ENCODE data around the gene CIBAR2.

The CIBAR2 gene

DNA sequence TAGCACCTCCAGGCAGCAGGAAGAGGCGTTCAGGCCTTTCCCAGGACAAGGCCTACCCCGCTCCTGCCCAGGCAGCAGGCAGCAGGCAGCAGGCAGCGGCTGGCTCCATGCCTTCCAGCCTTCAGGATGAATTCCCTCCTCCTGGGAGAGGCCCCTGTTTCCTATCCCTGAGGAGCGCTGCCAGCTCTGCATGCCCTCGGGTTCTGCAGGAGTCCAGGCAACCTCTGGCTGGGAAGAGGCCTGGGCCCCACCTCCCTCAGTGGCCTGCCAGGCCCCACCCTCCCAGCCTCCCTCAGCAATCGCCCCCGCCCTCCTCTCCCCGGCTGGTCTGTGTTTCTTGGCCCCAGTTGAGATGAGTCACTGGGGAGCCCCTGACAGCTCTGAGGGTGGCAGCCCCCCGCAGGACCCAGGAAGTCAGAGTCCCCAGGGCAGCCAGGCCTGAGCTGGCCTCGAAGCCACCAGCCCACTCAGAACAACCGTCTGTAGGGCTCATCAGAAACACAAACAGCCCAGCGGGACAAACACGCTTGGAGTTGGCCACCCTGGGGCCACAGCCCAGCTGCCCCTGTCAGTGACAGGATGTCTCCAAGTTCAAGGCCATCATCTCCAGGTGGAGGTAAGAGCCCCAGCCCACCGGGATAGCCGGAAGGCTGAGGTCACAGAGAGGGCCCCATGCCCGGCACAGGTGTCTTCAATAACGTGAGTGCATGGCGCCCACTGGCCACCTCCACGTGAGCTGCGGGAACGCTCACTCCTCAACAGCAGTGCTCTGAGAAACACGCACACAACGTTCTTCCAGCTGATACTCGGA lies 39.5 kb upstream of the CIBAR2 start:
- Histone ChIP-seq H3K4me3 (ENCODE audit: low read depth, low read length) (no peak overlapping the region), H3K4me1 (ENCODE audit: control insufficient read depth, insufficient read depth, low read length) (0 out of 2 replicates have a peak, but pooled peaks cover 4% of the 10 kb centered on the region), H3K9me3 (ENCODE audit: control insufficient read depth, insufficient read depth, low read length) (no peaks in the 10 kb centered on the region), H3K27me3 (ENCODE audit: control insufficient read depth, insufficient read depth, low read length) (no peaks in the 10 kb centered on the region), H3K27ac (ENCODE audit: low read depth, low read length) (no peak overlapping the region), H3K9ac (ENCODE audit: low read depth, low read length) (no peak overlapping the region), H3K36me3 (ENCODE audit: control insufficient read depth, insufficient read depth, low read length) (no peaks in the 10 kb centered on the region)

DNA sequence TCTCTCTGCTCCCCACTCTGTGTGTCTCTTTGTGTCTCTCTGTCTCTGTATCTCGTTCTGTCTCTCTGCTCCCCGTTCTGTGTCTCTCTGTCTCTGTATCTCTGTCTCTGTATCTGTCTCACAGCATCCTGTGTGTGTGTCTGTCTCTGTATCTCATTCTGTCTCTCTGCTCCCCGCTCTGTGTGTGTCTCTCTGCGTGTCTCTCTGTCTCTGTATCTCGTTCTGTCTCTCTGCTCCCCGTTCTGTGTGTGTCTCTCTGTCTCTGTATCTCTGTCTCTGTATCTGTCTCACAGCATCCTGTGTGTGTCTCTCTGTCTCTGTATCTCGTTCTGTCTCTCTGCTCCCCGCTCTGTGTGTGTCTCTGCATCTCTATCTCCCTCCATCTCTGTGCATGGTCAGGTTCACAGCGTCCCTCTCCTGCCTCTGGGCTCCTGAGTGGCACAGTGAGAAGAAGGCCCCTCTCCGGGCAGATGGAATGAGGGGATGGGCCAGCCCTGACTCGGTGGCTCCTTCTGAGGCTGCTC lies 38.9 kb upstream of the CIBAR2 start:
- Histone ChIP-seq H3K9ac (ENCODE audit: low read depth, low read length) (no peak overlapping the region), H3K36me3 (ENCODE audit: control insufficient read depth, insufficient read depth, low read length) (no peaks in the 10 kb centered on the region), H3K4me3 (ENCODE audit: low read depth, low read length) (no peak overlapping the region), H3K27me3 (ENCODE audit: control insufficient read depth, insufficient read depth, low read length) (no peaks in the 10 kb centered on the region), H3K27ac (ENCODE audit: low read depth, low read length) (no peak overlapping the region), H3K9me3 (ENCODE audit: control insufficient read depth, insufficient read depth, low read length) (no peaks in the 10 kb centered on the region), H3K4me1 (ENCODE audit: control insufficient read depth, insufficient read depth, low read length) (0 out of 2 replicates have a peak, but pooled peaks cover 4% of the 10 kb centered on the region)

DNA sequence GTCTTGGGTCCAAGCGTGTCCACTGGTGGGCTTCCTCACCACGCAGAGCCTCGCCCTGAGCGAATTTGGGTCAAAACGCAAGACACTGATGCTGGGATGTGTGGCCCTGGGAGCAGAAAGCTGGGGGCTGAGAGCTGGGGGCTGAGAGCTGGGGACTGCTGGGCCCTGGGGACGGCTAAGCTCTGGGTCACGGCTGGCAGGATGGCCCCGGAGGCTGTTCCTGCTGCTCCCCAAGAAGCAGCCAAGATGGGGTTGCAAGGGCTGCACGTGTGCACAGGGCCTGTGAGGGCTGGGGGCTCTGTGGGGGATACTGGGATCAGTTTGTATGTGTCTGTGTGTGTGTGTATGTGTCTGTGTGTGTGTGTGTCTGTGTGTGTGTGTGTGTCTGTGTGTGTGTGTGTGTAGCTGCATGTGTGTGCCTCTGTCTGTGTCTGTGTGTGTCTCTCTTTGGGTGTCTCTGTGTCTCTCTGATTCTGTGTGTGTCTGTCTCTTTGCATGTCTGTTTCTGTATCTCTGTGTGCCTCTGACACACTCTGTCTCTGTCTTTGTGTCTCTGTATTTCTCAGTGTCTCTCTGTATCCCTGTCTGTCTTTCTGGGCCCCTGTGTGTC lies 38.2 kb upstream of the CIBAR2 start:
- Histone ChIP-seq H3K4me1 (ENCODE audit: control insufficient read depth, insufficient read depth, low read length) (0 out of 2 replicates have a peak, but pooled peaks cover 4% of the 10 kb centered on the region), H3K36me3 (ENCODE audit: control insufficient read depth, insufficient read depth, low read length) (no peaks in the 10 kb centered on the region), H3K9me3 (ENCODE audit: control insufficient read depth, insufficient read depth, low read length) (no peaks in the 10 kb centered on the region), H3K27me3 (ENCODE audit: control insufficient read depth, insufficient read depth, low read length) (no peaks in the 10 kb centered on the region), H3K4me3 (ENCODE audit: low read depth, low read length) (no peak overlapping the region), H3K27ac (ENCODE audit: low read depth, low read length) (no peak overlapping the region), H3K9ac (ENCODE audit: low read depth, low read length) (no peak overlapping the region)

DNA sequence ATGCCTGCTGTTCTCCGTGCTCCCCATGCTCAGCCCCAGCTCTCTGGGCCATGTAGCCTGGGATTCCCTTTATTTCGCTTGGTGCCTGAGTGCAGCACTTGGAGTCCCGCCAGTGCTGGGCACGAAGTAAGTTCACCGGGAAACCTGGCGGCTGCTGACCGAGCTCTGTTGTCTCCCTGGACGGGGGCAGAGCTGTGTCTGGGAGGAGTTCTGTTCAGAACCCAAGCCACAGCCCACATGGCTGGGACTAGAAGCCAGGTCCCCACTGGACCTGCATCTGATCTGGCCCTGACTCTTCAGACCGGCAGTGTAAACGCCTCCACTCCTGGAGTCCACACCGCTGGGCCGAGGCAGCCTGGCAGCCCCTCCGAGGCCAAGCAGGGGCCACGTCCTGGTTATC lies 37.5 kb upstream of the CIBAR2 start:
- H3K27me3 ChIP-seq (ENCODE audit: control insufficient read depth, insufficient read depth, low read length) = no peaks in the 10 kb centered on the region
- H3K9ac ChIP-seq (ENCODE audit: low read depth, low read length) = no peak overlapping the region

DNA sequence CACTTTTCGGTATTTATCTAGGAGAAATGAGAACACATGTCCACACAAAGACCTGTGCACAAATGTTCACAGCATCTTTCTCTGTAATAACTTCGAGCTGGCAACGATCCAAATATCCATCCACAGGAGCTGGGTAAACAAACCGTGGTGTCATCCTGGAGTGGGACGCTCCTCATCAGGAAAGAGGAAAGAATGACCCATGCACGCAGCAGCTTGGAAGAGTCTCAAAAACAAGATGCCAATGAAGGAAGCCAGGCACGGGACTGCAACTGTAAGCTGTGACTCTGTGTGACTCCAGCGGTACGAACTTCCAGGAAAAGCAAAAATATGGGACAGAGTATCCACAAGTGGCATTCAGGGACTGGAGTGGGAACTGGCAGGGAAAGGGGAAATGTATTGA lies 36.7 kb upstream of the CIBAR2 start:
- H3K9me3 ChIP-seq (ENCODE audit: control insufficient read depth, insufficient read depth, low read length) = no peaks in the 10 kb centered on the region
- no peak overlapping the region for H3K27ac ChIP-seq (ENCODE audit: low read depth, low read length)
- no peaks in the 10 kb centered on the region for H3K36me3 ChIP-seq (ENCODE audit: control insufficient read depth, insufficient read depth, low read length)
- no peak overlapping the region for H3K9ac ChIP-seq (ENCODE audit: low read depth, low read length)
- 0 out of 2 replicates have a peak, but pooled peaks cover 4% of the 10 kb centered on the region for H3K4me1 ChIP-seq (ENCODE audit: control insufficient read depth, insufficient read depth, low read length)
- no peak overlapping the region for H3K4me3 ChIP-seq (ENCODE audit: low read depth, low read length)
- no peaks in the 10 kb centered on the region for H3K27me3 ChIP-seq (ENCODE audit: control insufficient read depth, insufficient read depth, low read length)

More for the DNA sequence above, 37.5 kb upstream of the CIBAR2 start:
- 0 out of 2 replicates have a peak, but pooled peaks cover 4% of the 10 kb centered on the region for H3K4me1 ChIP-seq (ENCODE audit: control insufficient read depth, insufficient read depth, low read length)
- no peak overlapping the region for H3K27ac ChIP-seq (ENCODE audit: low read depth, low read length)
- H3K36me3 ChIP-seq (ENCODE audit: control insufficient read depth, insufficient read depth, low read length) = no peaks in the 10 kb centered on the region
- no peaks in the 10 kb centered on the region for H3K9me3 ChIP-seq (ENCODE audit: control insufficient read depth, insufficient read depth, low read length)
- H3K4me3 ChIP-seq (ENCODE audit: low read depth, low read length) = no peak overlapping the region

DNA sequence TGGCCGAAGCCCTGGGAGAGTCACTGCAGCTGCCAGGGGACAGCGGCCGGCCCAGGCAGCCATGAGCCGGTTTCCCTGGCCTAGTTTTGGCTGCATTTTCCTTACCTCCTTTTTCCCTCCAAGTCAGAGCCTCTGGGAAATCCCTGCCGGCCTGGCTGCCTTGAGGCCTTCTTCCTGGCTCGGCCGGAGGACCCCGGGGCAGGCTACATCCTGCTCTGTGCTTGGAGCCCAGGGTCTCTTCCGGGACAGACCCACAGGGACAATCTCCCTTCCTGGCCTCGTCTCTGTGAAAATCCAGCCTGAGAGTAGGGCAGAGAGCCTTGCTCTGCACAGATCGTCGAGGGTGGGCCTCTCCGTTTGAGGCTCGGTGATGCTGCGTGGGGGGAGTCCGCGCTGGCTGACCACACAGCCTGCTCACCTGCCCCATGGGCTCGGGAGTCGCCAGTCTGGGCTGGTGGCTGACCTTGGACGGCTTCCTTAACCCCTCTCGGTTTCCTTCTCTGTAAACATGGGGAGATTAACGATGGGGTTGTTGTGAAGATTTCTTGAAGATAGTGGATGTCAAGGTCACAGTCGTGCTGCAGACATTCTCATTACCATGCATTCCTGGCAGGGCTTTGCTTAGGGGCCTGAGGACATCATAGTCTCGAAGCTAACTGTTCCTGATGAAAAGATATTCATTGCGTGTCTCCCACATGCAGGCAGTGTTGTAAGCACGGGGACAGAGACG lies 34.8 kb upstream of the CIBAR2 start:
- no peak overlapping the region for H3K4me3 ChIP-seq (ENCODE audit: low read depth, low read length)
- H3K9ac ChIP-seq (ENCODE audit: low read depth, low read length) = no peak overlapping the region
- H3K4me1 ChIP-seq (ENCODE audit: control insufficient read depth, insufficient read depth, low read length) = 0 out of 2 replicates have a peak, but pooled peaks cover 4% of the 10 kb centered on the region
- no peaks in the 10 kb centered on the region for H3K36me3 ChIP-seq (ENCODE audit: control insufficient read depth, insufficient read depth, low read length)
- H3K27ac ChIP-seq (ENCODE audit: low read depth, low read length) = no peak overlapping the region
- H3K9me3 ChIP-seq (ENCODE audit: control insufficient read depth, insufficient read depth, low read length) = no peaks in the 10 kb centered on the region
- H3K27me3 ChIP-seq (ENCODE audit: control insufficient read depth, insufficient read depth, low read length) = no peaks in the 10 kb centered on the region

DNA sequence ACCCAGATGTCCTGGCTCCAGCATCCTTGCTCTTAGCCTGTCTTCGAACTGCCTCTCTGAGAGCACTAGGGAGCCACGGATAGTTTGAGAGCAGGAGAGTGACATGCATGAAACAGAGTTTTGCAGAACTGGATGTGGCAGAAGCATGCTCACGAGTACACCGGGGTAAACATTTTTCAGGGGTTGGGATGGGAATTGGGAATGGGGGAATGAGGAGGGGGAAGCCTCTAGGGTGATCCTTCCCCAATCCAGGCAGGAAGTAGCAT lies 34.2 kb upstream of the CIBAR2 start:
- Histone ChIP-seq H3K27me3 (ENCODE audit: control insufficient read depth, insufficient read depth, low read length) (no peaks in the 10 kb centered on the region), H3K4me3 (ENCODE audit: low read depth, low read length) (no peak overlapping the region), H3K9me3 (ENCODE audit: control insufficient read depth, insufficient read depth, low read length) (no peaks in the 10 kb centered on the region), H3K36me3 (ENCODE audit: control insufficient read depth, insufficient read depth, low read length) (no peaks in the 10 kb centered on the region), H3K27ac (ENCODE audit: low read depth, low read length) (no peak overlapping the region), H3K4me1 (ENCODE audit: control insufficient read depth, insufficient read depth, low read length) (0 out of 2 replicates have a peak, but pooled peaks cover 4% of the 10 kb centered on the region), H3K9ac (ENCODE audit: low read depth, low read length) (no peak overlapping the region)

DNA sequence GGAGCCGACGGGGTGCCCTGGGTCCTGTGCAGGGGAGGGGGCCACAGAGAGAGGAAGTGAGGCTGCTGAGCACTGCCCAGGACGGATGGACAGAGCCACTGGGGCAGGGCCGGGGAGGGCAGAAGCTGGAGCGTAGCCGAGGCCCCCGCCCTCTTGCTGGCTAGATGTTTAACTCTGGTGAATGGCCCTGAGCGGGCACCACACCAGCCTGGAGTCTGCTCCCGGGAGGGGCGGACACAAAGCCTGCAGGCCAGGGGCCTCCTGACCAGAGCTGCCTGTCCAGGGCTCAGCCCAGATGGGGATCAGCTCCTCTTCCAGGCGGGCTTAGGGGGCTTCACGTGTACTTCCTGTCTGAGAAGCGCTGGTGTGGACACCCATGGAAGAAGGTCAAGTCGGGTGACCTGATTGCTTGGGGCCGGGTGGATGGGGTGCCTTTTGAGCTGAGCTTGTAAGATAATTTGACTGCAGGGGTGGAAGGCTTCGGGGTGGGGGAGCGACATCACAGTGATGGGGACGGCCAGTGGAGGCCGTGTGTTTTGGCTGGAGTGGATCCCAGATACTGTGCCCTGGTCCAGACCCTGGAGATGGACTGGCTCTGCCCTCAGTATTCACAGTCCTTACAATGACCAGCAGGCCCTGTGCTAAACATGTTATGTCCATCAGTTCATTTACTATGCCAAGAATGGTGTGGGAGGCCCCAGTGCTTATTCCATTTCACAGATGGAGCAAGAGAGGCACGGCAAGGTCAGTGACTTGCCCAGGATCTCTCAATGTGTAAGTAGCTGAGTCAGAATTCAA lies 33.7 kb upstream of the CIBAR2 start:
- Histone ChIP-seq H3K27me3 (ENCODE audit: control insufficient read depth, insufficient read depth, low read length) (no peaks in the 10 kb centered on the region), H3K27ac (ENCODE audit: low read depth, low read length) (no peak overlapping the region), H3K4me3 (ENCODE audit: low read depth, low read length) (no peak overlapping the region), H3K36me3 (ENCODE audit: control insufficient read depth, insufficient read depth, low read length) (no peaks in the 10 kb centered on the region), H3K4me1 (ENCODE audit: control insufficient read depth, insufficient read depth, low read length) (0 out of 2 replicates have a peak, but pooled peaks cover 4% of the 10 kb centered on the region), H3K9me3 (ENCODE audit: control insufficient read depth, insufficient read depth, low read length) (no peaks in the 10 kb centered on the region), H3K9ac (ENCODE audit: low read depth, low read length) (no peak overlapping the region)

DNA sequence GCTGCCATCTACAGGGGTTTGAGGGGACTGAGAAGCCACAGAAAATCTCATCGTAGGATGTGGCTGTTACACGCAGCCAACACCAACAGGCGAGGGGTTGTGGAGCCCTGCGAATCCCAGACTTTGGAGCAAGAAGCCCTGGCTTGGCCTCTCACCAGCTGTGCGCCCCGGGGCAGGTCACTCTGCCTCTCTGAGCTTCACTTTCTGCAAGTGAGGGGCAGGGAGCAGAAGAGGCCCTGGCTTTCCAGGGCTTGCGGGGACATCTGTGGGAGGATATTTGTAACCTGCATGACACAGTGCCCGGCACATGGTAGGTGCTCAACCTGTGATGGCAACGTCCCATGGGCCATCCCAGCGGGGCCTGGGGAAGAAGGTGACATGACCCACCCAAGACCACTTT lies 32.9 kb upstream of the CIBAR2 start:
- Histone ChIP-seq H3K4me3 (ENCODE audit: low read depth, low read length) (no peak overlapping the region), H3K27me3 (ENCODE audit: control insufficient read depth, insufficient read depth, low read length) (no peaks in the 10 kb centered on the region), H3K36me3 (ENCODE audit: control insufficient read depth, insufficient read depth, low read length) (no peaks in the 10 kb centered on the region), H3K27ac (ENCODE audit: low read depth, low read length) (no peak overlapping the region), H3K9ac (ENCODE audit: low read depth, low read length) (no peak overlapping the region), H3K9me3 (ENCODE audit: control insufficient read depth, insufficient read depth, low read length) (no peaks in the 10 kb centered on the region), H3K4me1 (ENCODE audit: control insufficient read depth, insufficient read depth, low read length) (0 out of 2 replicates have a peak, but pooled peaks cover 4% of the 10 kb centered on the region)

DNA sequence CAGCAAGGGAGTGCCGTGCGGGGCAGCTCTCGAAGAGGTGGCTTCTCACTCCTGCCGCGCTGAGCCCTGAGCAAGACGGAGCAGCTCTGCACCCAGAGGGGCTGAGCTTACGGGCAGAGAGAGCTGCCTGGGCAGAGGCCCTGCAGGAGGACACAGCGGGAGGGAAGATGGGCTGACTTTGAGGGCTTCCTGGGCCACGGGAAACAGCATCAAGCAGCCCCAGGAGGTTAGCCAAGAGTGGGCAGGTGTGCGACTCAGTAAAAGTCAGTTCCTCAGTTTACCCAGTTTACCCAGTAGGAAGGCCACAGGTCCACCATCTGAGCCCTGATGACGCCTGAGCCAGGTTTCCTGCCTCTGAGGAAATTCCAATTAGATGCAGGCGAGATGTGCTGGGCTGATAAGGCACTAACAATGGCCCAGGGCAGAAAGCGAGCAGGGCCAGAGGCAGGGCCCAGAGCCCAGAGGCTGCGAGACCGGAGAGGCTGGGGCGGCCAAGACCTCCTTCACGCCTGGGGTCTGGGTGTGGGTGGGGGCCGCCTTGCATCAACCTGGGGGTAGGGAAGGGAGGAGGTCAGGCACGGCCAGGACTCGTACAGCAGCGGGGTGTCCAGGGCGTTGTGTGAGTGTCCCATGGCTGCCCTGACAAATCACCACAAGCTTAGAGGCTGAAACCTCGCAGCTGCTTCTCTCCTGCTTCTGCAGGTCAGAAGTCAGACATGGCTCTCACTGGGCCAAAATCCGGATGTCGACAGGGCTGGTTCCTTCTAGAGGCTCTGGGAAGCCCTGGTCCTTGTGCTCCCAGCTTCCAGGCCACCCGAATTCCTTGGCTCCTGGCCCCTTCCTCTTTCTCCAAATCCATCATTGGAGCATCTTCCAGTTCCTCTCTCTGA lies 32.0 kb upstream of the CIBAR2 start:
- H3K27ac ChIP-seq (ENCODE audit: low read depth, low read length) = no peak overlapping the region
- H3K9me3 ChIP-seq (ENCODE audit: control insufficient read depth, insufficient read depth, low read length) = no peaks in the 10 kb centered on the region
- H3K27me3 ChIP-seq (ENCODE audit: control insufficient read depth, insufficient read depth, low read length) = no peaks in the 10 kb centered on the region
- no peak overlapping the region for H3K4me3 ChIP-seq (ENCODE audit: low read depth, low read length)
- H3K36me3 ChIP-seq (ENCODE audit: control insufficient read depth, insufficient read depth, low read length) = no peaks in the 10 kb centered on the region
- H3K9ac ChIP-seq (ENCODE audit: low read depth, low read length) = no peak overlapping the region
- 0 out of 2 replicates have a peak, but pooled peaks cover 4% of the 10 kb centered on the region for H3K4me1 ChIP-seq (ENCODE audit: control insufficient read depth, insufficient read depth, low read length)

All from HUES48 (cell line).